ENCODE measurements around the gene NKAIN4. TPM values are rescaled to one million over a fixed set of nuclear protein-coding genes. Genes with fewer than 3 reads are reported as not detected.

NKAIN4 gene
- total and polyA plus RNA-seq, 7 experiments from 2014 or later = not detected

DNA sequence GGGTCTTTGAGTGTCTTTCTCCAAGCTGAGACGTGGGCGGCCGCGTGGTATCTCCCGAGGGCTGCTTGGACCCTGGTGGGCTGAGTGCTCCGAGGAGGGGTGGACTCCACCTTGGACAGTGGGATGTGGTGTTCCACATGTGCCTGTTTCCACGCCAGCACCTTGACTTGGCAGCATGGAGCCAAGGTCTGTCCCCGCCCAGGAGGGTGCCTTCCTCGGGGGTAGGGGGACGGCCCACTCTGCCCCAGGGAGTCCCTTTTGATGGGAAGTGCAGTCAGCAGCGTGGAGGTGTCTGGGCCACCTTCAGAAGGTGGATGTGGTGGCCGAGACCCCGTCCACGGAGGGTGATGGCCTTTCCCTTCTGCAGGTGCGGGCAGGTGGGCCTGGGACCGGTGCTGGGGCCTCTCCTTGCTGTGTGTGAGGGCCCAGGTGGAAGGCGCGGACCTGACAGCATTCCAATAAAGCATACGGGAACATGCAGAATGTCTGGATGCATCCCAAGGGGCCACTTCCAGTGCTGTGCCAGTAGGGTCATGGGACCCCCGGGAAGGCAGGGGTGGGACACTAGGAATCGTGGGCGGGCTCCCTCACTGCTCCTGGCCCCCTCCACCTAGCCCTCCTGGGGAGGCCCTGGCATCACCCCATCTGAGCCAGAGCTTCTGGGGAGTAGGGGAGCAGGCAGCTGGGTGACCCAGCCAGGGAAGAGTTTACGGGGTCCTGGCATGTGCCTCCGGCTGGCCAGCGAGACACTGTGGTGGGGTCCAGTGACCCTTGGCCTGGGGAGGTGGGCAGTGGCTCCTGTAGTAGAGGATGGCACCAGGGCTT lies 35.3 kb upstream of the NKAIN4 start:
- Mint-ChIP-seq H3K4me1 (peaks cover 0 to 2% (median 0%) of the 10 kb centered on the region in 7 donors), H3K36me3 (peaks cover 0 to 8% (median 0%) of the 10 kb centered on the region in 5 donors), H3K27me3 (no peaks in the 10 kb centered on the region), H3K27ac (no peak overlapping the region), H3K4me3 (no peak overlapping the region), H3K9me3 (no peaks in the 10 kb centered on the region)
- Histone ChIP-seq H3K4me1 (ENCODE audit: control insufficient read depth in 2 of 2, insufficient read depth in 2 of 2, low read length in 2 of 2) (no peaks in the 10 kb centered on the region), H3K27ac (ENCODE audit: low read depth, low read length) (no peak overlapping the region), H3K27me3 (ENCODE audit: control insufficient read depth in 2 of 2, insufficient read depth in 2 of 2, low read length in 2 of 2) (no peaks in the 10 kb centered on the region), H3K9me3 (ENCODE audit: control insufficient read depth in 2 of 3, low read length in 3 of 3) (no peaks in the 10 kb centered on the region), H3K36me3 (ENCODE audit: control insufficient read depth in 2 of 3, insufficient read depth in 3 of 3, low read length in 3 of 3) (peaks cover 0 to 44% (median 0%) of the 10 kb centered on the region in 3 experiments), H3K4me3 (ENCODE audit: low read length) (no peak overlapping the region)
- ATAC-seq = no peak
- CTCF ChIA-PET = no interaction called here
- DNase-seq = no peak
- intact Hi-C loops (cut with micrococcal nuclease) = loop anchor here in 1 of 2 donors (2.0 kb wide), 1 partner anchor 17 kb away; the partner anchor contains the start of gene ARFGAP1
- POLR2A ChIA-PET = interaction anchor here (0.5 kb wide), 1 partner anchor 21 kb away, joined by 3 read pairs; no protein-coding TSS in a partner anchor

DNA sequence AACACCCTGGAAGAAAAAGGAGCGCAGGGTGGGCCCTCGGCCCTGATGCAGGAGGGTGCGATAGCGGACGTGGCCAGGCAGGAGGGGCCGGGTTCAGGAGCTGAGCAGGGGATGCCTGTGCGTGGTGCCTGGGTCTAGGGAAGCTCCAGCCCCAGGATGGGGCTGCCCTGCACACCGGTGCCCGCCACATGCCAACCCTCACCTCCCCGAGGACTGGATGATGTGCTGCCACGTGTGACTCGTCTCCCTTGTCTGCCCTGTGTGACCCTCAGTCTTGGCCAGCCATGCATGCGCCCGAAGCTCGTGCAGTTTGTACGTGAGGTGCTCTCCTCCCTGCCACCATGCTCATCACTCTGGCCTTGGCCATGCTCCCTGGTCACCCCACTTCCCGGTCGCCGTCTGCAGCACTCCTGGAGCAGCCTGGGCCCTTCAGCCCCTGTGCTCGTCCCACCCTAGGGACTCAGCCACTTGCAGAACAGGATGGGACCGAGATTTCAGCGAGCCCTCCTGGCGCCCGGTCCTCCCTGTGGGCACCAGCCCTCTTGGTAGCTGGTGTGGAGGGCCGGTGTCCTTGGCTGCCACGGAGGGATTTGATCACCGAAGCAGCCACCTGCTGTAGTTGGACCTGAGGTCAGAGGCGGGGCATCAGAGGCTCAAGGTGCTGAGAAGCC lies 34.5 kb upstream of the NKAIN4 start:
- Histone ChIP-seq H3K27me3 (ENCODE audit: control insufficient read depth in 2 of 2, insufficient read depth in 2 of 2, low read length in 2 of 2) (no peaks in the 10 kb centered on the region), H3K9me3 (ENCODE audit: control insufficient read depth in 2 of 3, low read length in 3 of 3) (no peaks in the 10 kb centered on the region), H3K27ac (ENCODE audit: low read depth, low read length) (no peak overlapping the region), H3K36me3 (ENCODE audit: control insufficient read depth in 2 of 3, insufficient read depth in 3 of 3, low read length in 3 of 3) (peaks cover 0 to 52% (median 0%) of the 10 kb centered on the region in 3 experiments), H3K4me1 (ENCODE audit: control insufficient read depth in 2 of 2, insufficient read depth in 2 of 2, low read length in 2 of 2) (no peaks in the 10 kb centered on the region), H3K4me3 (ENCODE audit: low read length) (no peak overlapping the region)
- ChIA-PET CTCF (no interaction called here), POLR2A (interaction anchor here (0.6 kb wide), 1 partner anchor 724 kb away, joined by 6 read pairs; no protein-coding TSS in a partner anchor)
- intact Hi-C loops (cut with micrococcal nuclease) = no loop called here
- no peaks in the 10 kb centered on the region for H3K9me3 Mint-ChIP-seq
- no peak overlapping the region for H3K27ac Mint-ChIP-seq
- DNase-seq = peak in 1 of 9 donors; percentile 7
- ATAC-seq = no peak
- no peaks in the 10 kb centered on the region for H3K27me3 Mint-ChIP-seq
- H3K4me3 Mint-ChIP-seq = no peak overlapping the region
- peaks cover 0 to 8% (median 0%) of the 10 kb centered on the region in 5 donors for H3K36me3 Mint-ChIP-seq
- H3K4me1 Mint-ChIP-seq = peaks cover 0 to 3% (median 2%) of the 10 kb centered on the region in 7 donors

DNA sequence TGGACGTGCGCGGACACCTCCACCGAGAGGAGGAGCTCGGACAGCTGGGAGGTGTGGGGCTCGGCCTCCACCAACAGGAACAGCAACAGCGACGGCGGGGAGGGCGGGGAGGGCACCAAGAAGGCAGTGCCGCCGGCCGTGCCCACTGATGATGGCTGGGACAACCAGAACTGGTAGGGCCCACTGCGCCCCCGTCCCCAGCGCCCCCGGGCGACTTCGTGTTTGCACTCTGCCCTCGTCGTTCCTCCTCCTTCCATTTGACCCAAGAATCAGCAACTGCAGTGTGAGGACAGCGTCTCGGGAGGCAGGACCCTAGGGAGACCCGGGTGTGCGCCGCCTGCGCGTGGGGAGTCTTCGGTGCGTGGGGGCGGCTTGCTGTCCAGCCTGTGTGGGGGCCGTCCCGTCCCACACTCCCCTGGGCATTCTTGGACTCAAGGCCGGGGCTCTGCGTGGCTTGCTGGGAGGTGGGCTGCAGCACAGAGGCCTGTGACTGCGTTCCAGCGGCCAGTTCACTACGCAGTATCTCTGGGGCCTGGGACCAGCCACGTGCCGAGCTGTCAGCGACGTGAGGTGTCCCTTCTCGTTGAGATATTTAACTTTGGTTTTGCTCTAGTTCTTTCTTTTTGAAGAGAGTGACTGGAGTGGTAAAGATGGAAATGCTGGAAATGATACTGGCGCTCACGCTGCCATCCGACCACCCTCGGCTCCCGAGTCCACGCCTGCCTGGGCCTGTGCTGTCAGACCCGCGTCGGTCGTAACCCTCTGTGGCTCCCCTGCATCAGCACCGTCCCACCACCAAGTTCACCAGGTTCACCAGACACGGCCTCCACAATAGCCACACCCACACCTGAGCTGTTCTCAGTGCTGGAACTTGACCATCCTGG lies 33.7 kb upstream of the NKAIN4 start:
- no peak overlapping the region for H3K27ac ChIP-seq (ENCODE audit: low read depth, low read length)
- H3K9me3 ChIP-seq (ENCODE audit: control insufficient read depth in 2 of 3, low read length in 3 of 3) = no peaks in the 10 kb centered on the region
- H3K36me3 ChIP-seq (ENCODE audit: control insufficient read depth in 2 of 3, insufficient read depth in 3 of 3, low read length in 3 of 3) = peaks cover 0 to 59% (median 0%) of the 10 kb centered on the region in 3 experiments
- intact Hi-C loops (cut with micrococcal nuclease) = no loop called here
- H3K27me3 Mint-ChIP-seq = no peaks in the 10 kb centered on the region
- H3K4me3 Mint-ChIP-seq = no peak overlapping the region
- H3K36me3 Mint-ChIP-seq = peaks cover 0 to 8% (median 0%) of the 10 kb centered on the region in 5 donors
- no peak overlapping the region for H3K4me3 ChIP-seq (ENCODE audit: low read length)
- peaks cover 0 to 4% (median 3%) of the 10 kb centered on the region in 7 donors for H3K4me1 Mint-ChIP-seq
- DNase-seq = peak in 1 of 9 donors; percentile 6
- H3K27me3 ChIP-seq (ENCODE audit: control insufficient read depth in 2 of 2, insufficient read depth in 2 of 2, low read length in 2 of 2) = no peaks in the 10 kb centered on the region
- ChIA-PET CTCF (no interaction called here), POLR2A (interaction anchor here (0.6 kb wide), 1 partner anchor 725 kb away, joined by 6 read pairs; no protein-coding TSS in a partner anchor)
- peak overlapping the region in 1 of 9 donors; percentile 26 for H3K27ac Mint-ChIP-seq
- H3K4me1 ChIP-seq (ENCODE audit: control insufficient read depth in 2 of 2, insufficient read depth in 2 of 2, low read length in 2 of 2) = no peaks in the 10 kb centered on the region
- no peaks in the 10 kb centered on the region for H3K9me3 Mint-ChIP-seq
- ATAC-seq = no peak

DNA sequence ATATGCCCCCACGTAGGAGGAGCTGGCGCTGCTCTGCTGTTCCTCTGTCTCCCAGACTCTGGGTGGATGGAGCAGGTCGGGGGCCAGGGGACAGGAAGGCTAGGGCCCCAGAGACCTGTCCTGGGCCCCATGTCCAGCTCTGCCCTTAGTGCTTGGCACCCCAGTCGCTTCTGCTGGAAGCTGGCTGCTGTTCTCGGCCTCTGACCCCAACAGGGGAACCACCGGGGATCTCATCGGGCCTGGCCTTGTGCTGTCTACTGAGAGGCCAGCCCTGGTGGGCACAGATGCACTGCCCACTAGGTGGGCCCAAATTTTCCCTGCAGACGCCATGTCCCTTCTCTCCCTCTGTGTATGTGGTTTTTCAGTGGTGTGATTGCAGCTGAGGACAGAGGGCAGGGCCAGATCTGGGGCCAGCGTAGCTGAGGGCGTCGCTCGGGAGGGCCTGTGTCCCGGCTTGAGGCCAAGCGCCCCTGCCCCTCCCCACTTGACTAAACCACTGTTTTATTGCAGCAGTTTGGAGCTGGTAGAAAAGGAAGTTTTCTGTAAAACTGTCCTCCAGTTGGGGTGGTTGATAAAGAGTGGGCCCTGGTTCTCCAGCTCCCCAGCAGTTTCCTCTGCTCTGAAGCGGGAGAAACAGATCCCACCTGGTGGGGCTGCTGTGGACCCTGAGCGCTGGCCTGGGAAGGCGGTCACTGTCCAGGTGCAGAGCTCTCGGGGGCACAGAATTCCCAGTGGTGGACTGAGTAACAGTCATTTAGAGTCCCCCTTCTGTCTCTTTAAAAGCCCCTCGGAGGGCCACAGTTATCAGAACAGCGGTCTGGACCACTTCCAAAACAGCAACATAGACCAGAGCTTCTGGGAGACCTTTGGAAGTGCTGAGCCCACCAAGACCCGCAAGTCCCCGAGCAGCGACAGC lies 32.8 kb upstream of the NKAIN4 start:
- Histone ChIP-seq H3K4me1 (ENCODE audit: control insufficient read depth in 2 of 2, insufficient read depth in 2 of 2, low read length in 2 of 2) (no peaks in the 10 kb centered on the region), H3K36me3 (ENCODE audit: control insufficient read depth in 2 of 3, insufficient read depth in 3 of 3, low read length in 3 of 3) (peaks cover 0 to 68% (median 0%) of the 10 kb centered on the region in 3 experiments), H3K27me3 (ENCODE audit: control insufficient read depth in 2 of 2, insufficient read depth in 2 of 2, low read length in 2 of 2) (no peaks in the 10 kb centered on the region), H3K9me3 (ENCODE audit: control insufficient read depth in 2 of 3, low read length in 3 of 3) (no peaks in the 10 kb centered on the region), H3K4me3 (ENCODE audit: low read length) (no peak overlapping the region), H3K27ac (ENCODE audit: low read depth, low read length) (no peak overlapping the region)
- peaks cover 0 to 8% (median 0%) of the 10 kb centered on the region in 5 donors for H3K36me3 Mint-ChIP-seq
- H3K9me3 Mint-ChIP-seq = no peaks in the 10 kb centered on the region
- ChIA-PET POLR2A (no interaction called here), CTCF (interaction anchor here (0.8 kb wide), 1 partner anchor 9 kb away, joined by 4 read pairs; no protein-coding TSS in a partner anchor)
- peak overlapping the region in 1 of 9 donors; percentile 5 for H3K27ac Mint-ChIP-seq
- no peaks in the 10 kb centered on the region for H3K27me3 Mint-ChIP-seq
- DNase-seq = peak in 1 of 9 donors; percentile 5
- ATAC-seq = no peak
- no peak overlapping the region for H3K4me3 Mint-ChIP-seq
- peaks cover 0 to 4% (median 3%) of the 10 kb centered on the region in 7 donors for H3K4me1 Mint-ChIP-seq
- intact Hi-C loops (cut with micrococcal nuclease) = no loop called here

DNA sequence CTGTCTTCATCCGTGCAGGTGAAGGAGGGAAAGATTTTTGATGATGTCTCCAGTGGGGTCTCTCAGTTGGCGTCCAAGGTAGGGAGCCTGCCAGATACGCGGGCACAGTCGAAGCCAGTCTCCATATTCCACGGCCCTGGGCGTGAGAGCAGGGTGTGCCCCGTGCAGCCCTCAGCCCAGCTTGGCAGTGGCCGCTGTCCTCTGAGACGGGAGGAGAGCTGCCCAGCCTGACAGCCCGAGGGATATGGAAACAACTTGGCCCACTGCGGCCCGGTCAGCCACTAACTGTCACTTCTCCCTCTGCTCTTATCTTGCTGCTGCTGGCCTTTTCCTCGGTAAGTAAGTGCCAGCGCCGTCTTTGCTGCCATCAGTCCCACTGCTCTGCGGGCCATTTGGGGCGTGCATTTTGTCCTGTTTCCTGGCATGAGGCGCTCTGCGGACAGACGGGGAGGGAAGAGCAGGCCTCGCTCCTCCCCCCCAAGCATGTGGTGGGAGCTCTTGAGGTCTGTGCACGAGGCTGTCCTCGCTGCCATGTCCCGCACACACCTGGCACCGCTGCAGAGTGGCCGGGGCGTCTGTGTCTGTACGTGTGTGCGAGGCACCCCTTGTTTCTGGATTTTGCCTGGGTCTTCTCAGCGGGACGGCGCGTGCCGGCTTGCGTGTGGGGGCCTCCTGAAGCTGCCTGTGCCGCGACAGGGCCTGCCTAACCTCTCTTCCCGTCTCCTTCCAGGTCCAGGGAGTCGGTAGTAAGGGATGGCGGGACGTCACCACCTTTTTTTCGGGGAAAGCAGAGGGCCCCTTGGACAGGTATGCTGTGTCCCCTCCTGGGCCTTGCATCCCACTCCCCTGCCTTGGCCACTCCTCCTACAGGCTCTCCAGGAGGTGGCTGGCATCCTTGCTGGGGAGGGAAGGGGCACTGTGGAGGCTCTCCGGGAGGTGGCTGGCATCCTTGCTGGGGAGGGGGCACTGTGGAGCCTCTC lies 31.7 kb upstream of the NKAIN4 start:
- CTCF ChIA-PET = interaction anchor here (0.8 to 1.4 kb wide), 3 partner anchors 9 to 63 kb away, joined by 3 to 4 read pairs (median 3); no protein-coding TSS in a partner anchor
- peak overlapping the region in 5 of 10 donors; percentile 10 to 72 (median 21) for H3K4me3 Mint-ChIP-seq
- no peaks in the 10 kb centered on the region for H3K27me3 Mint-ChIP-seq
- ATAC-seq = no peak
- H3K4me1 ChIP-seq (ENCODE audit: control insufficient read depth in 2 of 2, insufficient read depth in 2 of 2, low read length in 2 of 2) = no peaks in the 10 kb centered on the region
- DNase-seq = peak in 1 of 9 donors; percentile 4
- peaks cover 0 to 79% (median 0%) of the 10 kb centered on the region in 3 experiments for H3K36me3 ChIP-seq (ENCODE audit: control insufficient read depth in 2 of 3, insufficient read depth in 3 of 3, low read length in 3 of 3)
- no peak overlapping the region for H3K27ac ChIP-seq (ENCODE audit: low read depth, low read length)
- peaks cover 0 to 4% (median 3%) of the 10 kb centered on the region in 7 donors for H3K4me1 Mint-ChIP-seq
- POLR2A ChIA-PET = no interaction called here
- H3K27me3 ChIP-seq (ENCODE audit: control insufficient read depth in 2 of 2, insufficient read depth in 2 of 2, low read length in 2 of 2) = no peaks in the 10 kb centered on the region
- no peaks in the 10 kb centered on the region for H3K9me3 Mint-ChIP-seq
- no peaks in the 10 kb centered on the region for H3K9me3 ChIP-seq (ENCODE audit: control insufficient read depth in 2 of 3, low read length in 3 of 3)
- H3K36me3 Mint-ChIP-seq = peaks cover 0 to 8% (median 0%) of the 10 kb centered on the region in 5 donors
- peak overlapping the region in 2 of 9 donors; percentile 32 to 77 for H3K27ac Mint-ChIP-seq
- intact Hi-C loops (cut with micrococcal nuclease) = no loop called here
- H3K4me3 ChIP-seq (ENCODE audit: low read length) = no peak overlapping the region
